Measurements from ENCODE around the gene SMARCA4. TPM values are rescaled to one million over a fixed set of nuclear protein-coding genes. Genes with fewer than 3 reads are reported as not detected.

SMARCA4 gene
- total RNA-seq, 4 donors from 2014 or later: 48.0 to 78.2 (median 53.9) TPM

DNA sequence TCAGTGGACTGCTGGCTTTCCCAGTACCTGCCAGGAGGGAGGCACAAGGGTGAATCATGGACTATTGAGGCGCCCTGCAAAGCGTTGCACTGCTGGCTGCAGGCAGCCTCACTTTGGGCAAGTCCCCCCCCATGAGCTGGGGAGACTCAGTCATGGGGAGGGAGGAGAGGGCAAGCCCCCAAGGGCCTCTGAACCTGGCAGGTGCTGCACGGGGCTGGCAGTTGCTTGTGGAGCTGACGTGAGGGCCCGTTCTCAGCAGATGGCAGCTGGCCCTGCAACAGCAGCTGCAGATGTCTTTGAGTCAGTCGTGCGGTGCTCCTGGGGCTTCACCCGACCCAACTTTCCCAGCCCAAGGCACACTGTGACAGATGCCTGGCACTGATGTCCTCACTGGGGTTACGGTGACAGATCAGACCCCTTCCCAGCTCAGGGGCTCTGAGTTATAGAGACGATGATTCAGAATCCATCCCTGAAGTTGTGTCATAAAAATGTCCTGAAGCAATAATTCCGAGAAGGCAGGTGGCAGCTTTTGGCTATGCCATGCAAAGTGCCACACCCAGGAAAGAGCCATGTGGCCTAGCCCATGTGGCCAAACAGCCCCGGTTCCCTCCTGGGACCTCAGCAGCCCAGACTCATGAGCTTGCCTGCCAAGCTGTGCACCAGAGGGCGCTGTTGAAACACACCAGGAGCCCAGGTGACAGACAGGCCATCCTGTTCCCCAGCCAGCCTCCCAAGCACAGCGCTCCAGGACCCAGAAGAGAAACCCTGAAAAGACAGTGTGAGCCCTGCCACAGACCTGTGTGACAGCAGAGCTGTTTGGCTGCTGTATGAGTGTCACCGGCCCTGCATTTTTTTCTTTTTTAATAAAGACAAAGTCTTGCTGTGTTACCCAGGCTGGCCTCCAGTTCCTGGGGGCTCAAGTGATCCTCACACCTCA is 74.9 kb downstream of the SMARCA4 start:
- WGBS: 55% methylated on average over 8 of the region's 15 CpGs
- DNase-seq (ENCODE audit: extremely low spot score): peak; percentile 95

DNA sequence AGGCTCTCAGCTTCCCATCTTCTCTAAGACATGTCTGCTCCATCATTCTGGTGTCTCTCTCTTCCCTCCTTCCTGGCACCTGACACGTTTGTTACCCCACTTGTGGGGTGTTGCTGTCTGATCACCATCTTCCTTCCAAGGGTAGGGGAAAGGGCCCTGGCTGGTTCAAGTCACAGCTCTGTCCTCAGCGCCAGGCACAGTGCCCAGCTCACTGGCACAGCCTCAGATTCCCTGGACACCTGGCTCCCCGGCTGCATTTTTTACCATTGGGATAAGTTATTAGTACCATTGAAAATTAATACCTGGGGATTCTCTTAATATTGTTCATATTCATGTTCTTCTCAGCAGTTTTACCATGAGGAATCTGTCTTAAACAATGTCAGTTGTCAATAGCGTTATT is 77.7 kb downstream of the SMARCA4 start:
- Histone ChIP-seq H3K27ac (replicated peaks in 1 of 4) (no peak overlapping the region), H3K27me3 (no peaks in the 10 kb centered on the region), H3K4me1 (peaks cover 10 to 14% (median 12%) of the 10 kb centered on the region in 4 donors), H3K4me3 (no peak overlapping the region), H3K9me3 (no peaks in the 10 kb centered on the region), H3K36me3 (peaks cover 49 to 95% (median 91%) of the 10 kb centered on the region in 4 donors)
- intact Hi-C loops (cut with DNase I): loop anchor here (5.0 to 10.0 kb wide), 3 partner anchors 56 to 169 kb away; no protein-coding TSS in a partner anchor
- TF ChIP-seq POLR2AphosphoS5 (IDR thresholded peaks at IDR 0.05) (no peak), EP300 (IDR thresholded peaks at IDR 0.05) (no peak), POLR2A (IDR thresholded peaks at IDR 0.05; ENCODE audit: low read depth) (no peak)
- TF ChIP-seq, protein P1, sequence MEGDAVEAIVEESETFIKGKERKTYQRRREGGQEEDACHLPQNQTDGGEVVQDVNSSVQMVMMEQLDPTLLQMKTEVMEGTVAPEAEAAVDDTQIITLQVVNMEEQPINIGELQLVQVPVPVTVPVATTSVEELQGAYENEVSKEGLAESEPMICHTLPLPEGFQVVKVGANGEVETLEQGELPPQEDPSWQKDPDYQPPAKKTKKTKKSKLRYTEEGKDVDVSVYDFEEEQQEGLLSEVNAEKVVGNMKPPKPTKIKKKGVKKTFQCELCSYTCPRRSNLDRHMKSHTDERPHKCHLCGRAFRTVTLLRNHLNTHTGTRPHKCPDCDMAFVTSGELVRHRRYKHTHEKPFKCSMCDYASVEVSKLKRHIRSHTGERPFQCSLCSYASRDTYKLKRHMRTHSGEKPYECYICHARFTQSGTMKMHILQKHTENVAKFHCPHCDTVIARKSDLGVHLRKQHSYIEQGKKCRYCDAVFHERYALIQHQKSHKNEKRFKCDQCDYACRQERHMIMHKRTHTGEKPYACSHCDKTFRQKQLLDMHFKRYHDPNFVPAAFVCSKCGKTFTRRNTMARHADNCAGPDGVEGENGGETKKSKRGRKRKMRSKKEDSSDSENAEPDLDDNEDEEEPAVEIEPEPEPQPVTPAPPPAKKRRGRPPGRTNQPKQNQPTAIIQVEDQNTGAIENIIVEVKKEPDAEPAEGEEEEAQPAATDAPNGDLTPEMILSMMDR (IDR thresholded peaks at IDR 0.05): no peak
- no peak for DNase-seq (ENCODE audit: extremely low spot score)
- 82% methylated on average over 4 of the region's 4 CpGs for WGBS

More for the DNA sequence above, 74.9 kb downstream of the SMARCA4 start:
- H3K4me3 ChIP-seq: no peak overlapping the region
- H3K36me3 ChIP-seq: peaks cover 52 to 95% (median 92%) of the 10 kb centered on the region in 4 donors
- H3K4me1 ChIP-seq: peaks cover 10 to 14% (median 12%) of the 10 kb centered on the region in 4 donors
- TF ChIP-seq, protein P1 (IDR thresholded peaks at IDR 0.05): peak; percentile 85 to 91 (median 88)
- TF ChIP-seq POLR2AphosphoS5 (IDR thresholded peaks at IDR 0.05): peak; percentile 51 to 76
- peak; percentile 37 for TF ChIP-seq EP300 (IDR thresholded peaks at IDR 0.05)
- no peak for TF ChIP-seq POLR2A (IDR thresholded peaks at IDR 0.05; ENCODE audit: low read depth)
- intact Hi-C loops (cut with DNase I): loop anchor here (2.0 to 10.0 kb wide), 4 partner anchors 59 to 172 kb away; no protein-coding TSS in a partner anchor
- H3K27me3 ChIP-seq: no peaks in the 10 kb centered on the region
- H3K9me3 ChIP-seq: no peaks in the 10 kb centered on the region
- H3K27ac ChIP-seq (replicated peaks in 1 of 4): peak overlapping the region; percentile 45 to 65 (median 48)

DNA sequence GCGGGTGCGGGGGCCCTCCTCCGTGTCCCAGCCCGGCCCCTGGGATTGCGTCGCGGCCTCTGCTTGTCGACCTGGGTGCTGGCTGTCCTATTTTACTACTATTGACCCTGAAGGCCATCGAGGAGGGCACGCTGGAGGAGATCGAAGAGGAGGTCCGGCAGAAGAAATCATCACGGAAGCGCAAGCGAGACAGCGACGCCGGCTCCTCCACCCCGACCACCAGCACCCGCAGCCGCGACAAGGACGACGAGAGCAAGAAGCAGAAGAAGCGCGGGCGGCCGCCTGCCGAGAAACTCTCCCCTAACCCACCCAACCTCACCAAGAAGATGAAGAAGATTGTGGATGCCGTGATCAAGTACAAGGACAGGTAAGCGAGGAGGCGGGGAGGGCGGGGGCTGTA is 80.4 kb downstream of the SMARCA4 start:
- intact Hi-C loops (cut with DNase I): no loop called here

DNA sequence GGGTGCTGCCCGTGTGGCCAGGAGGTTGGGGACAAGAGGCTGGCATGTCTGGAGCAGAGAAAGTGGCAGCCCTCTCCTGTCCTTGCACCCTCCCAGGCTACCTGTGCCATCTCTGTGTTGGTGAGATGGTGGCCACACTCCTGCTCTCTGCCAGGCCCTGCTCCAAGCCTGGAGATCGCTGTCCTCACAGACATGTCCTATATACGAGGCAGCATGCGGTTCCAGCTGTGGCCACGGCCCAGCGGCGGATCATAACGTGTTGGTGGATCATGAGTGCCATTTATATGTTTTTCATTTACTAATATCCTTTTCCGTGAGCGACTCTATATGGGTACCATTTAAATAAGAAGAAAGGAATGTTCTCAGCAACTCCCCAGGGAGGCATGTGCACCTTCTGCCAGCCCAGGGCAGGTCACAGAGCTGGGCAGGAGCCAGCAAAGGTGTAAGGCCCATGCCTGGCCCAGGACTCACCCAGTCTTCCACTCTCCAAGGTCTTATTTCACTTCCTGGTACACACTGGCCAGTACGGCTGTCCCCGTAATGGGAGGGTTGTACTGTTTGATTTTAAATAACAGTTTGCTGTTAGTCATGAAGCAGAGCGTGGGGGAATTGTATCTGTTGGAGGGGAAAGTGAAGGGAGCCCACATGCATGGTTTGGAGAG is 81.3 kb downstream of the SMARCA4 start:
- Histone ChIP-seq H3K4me1 (no peaks in the 10 kb centered on the region), H3K27me3 (no peaks in the 10 kb centered on the region), H3K4me3 (no peak overlapping the region), H3K9me3 (no peaks in the 10 kb centered on the region), H3K36me3 (peaks cover 28 to 87% (median 74%) of the 10 kb centered on the region in 4 donors), H3K27ac (replicated peaks in 1 of 4) (no peak overlapping the region)
- intact Hi-C loops (cut with DNase I): no loop called here
- DNase-seq (ENCODE audit: extremely low spot score): no peak
- TF ChIP-seq EP300 (IDR thresholded peaks at IDR 0.05): no peak
- TF ChIP-seq, protein P1 (IDR thresholded peaks at IDR 0.05): no peak
- no peak for TF ChIP-seq POLR2A (IDR thresholded peaks at IDR 0.05; ENCODE audit: low read depth)
- no peak for TF ChIP-seq POLR2AphosphoS5 (IDR thresholded peaks at IDR 0.05)
- WGBS: 93% methylated on average over 13 of the region's 13 CpGs

More for the DNA sequence above, 80.4 kb downstream of the SMARCA4 start:
- 96% methylated on average over 33 of the region's 33 CpGs for WGBS
- H3K27me3 ChIP-seq: no peaks in the 10 kb centered on the region
- H3K4me1 ChIP-seq: peaks cover 2 to 3% (median 2%) of the 10 kb centered on the region in 4 donors
- DNase-seq (ENCODE audit: extremely low spot score): no peak
- H3K9me3 ChIP-seq: no peaks in the 10 kb centered on the region
- TF ChIP-seq, protein P1 (IDR thresholded peaks at IDR 0.05): no peak
- TF ChIP-seq POLR2A (IDR thresholded peaks at IDR 0.05; ENCODE audit: low read depth) (no peak), EP300 (IDR thresholded peaks at IDR 0.05) (no peak), POLR2AphosphoS5 (IDR thresholded peaks at IDR 0.05) (no peak)
- H3K36me3 ChIP-seq: peaks cover 28 to 91% (median 80%) of the 10 kb centered on the region in 4 donors
- H3K4me3 ChIP-seq: no peak overlapping the region
- H3K27ac ChIP-seq (replicated peaks in 1 of 4): no peak overlapping the region

Measured in esophagus muscularis mucosa (tissue), 4 donors.